Peyer's patch (tissue), 4 donors: ENCODE results near the gene CADPS2. TPM values are rescaled to one million over a fixed set of nuclear protein-coding genes. Genes with fewer than 3 reads are reported as not detected.

Source experiments
- DNase-seq, 3 donors: peaks; one replicate each; pipeline ENCODE4 v3.0.0-alpha.2; 2017 to 2019
- H3K27ac ChIP-seq, 4 donors: fragments of 200-600 bp; sonication (generic); one replicate each; pipeline ENCODE4 v1.5.1; 2016 to 2019
- H3K27me3 ChIP-seq, 2 donors: fragments of 200-600 bp; sonication (generic); one replicate each; pipeline ENCODE4 v1.5.1; 2019
- H3K36me3 ChIP-seq, 3 donors: fragments of 200-600 bp; sonication (generic); one replicate each; pipeline ENCODE4 v1.5.1; 2016 to 2019
- H3K4me1 ChIP-seq, 4 donors: fragments of 200-600 bp; sonication (generic); one replicate each; pipeline ENCODE4 v1.5.1; 2016 to 2019
- H3K4me3 ChIP-seq, 4 donors: fragments of 200-600 bp; sonication (generic); 1 replicate in 3 of 4; 2 replicates in 1 of 4; pipeline ENCODE4 v1.5.1; 2016 to 2019; ENCODE audit warnings: mild to moderate bottlenecking in 1 of 4
- H3K9me3 ChIP-seq, 4 donors: fragments of 200-600 bp; sonication (generic); one replicate each; pipeline ENCODE4 v1.5.1; 2016 to 2019; ENCODE audit warnings: mild to moderate bottlenecking in 1 of 4
- CTCF ChIP-seq, 6 experiments: fragments of 450-650 bp in 4 of 6; fragments of 200-600 bp in 2 of 6; sonication (generic) in 1 of 6; IDR thresholded peaks; one replicate each; pipeline ENCODE4 v1.5.1; 2017 to 2019; ENCODE audit warnings: antibody characterized with exemption in 6 of 6, mild to moderate bottlenecking in 3 of 6, moderate library complexity in 1 of 6
- POLR2A ChIP-seq, 2 donors: fragments of 450-650 bp; IDR thresholded peaks; one replicate each; pipeline ENCODE4 v1.5.1; 2017; ENCODE audit warnings: antibody characterized with exemption in 2 of 2, mild to moderate bottlenecking in 2 of 2, moderate library complexity in 2 of 2
- total RNA-seq, 4 donors: library from RNA; depleted of rRNA; stranded (reverse); fragments of >200 nt; gene quantifications; one replicate each; pipeline ENCODE4 v1.1.0, GENCODE V29; 2016

CADPS2 gene
- total RNA-seq, 4 donors from 2014 or later: 11.4 to 21.5 (median 16.5) TPM

- no peak for DNase-seq
- no peak overlapping the region for H3K4me3 ChIP-seq
- no peaks in the 10 kb centered on the region for H3K36me3 ChIP-seq
- H3K4me1 ChIP-seq: peaks cover 0 to 16% (median 0%) of the 10 kb centered on the region in 4 donors
- TF ChIP-seq CTCF (IDR thresholded peaks at IDR 0.05) (no peak), POLR2A (IDR thresholded peaks at IDR 0.05) (no peak)
- H3K27me3 ChIP-seq: no peaks in the 10 kb centered on the region
- H3K27ac ChIP-seq: no peak overlapping the region
- no peaks in the 10 kb centered on the region for H3K9me3 ChIP-seq
Measured at GRCh38 chr7:122881324-122881723, 4.9 kb downstream of the CADPS2 start.

GRCh38 chr7:122869260-122869659 is 17.0 kb downstream of the CADPS2 start:
- Histone ChIP-seq H3K4me1 (no peaks in the 10 kb centered on the region), H3K27me3 (no peaks in the 10 kb centered on the region), H3K36me3 (no peaks in the 10 kb centered on the region), H3K9me3 (peaks cover 0 to 8% (median 0%) of the 10 kb centered on the region in 4 donors), H3K27ac (no peak overlapping the region), H3K4me3 (no peak overlapping the region)
- no peak for TF ChIP-seq CTCF (IDR thresholded peaks at IDR 0.05)
- TF ChIP-seq POLR2A (IDR thresholded peaks at IDR 0.05): no peak
- DNase-seq: no peak

- Histone ChIP-seq H3K27ac (no peak overlapping the region), H3K27me3 (no peaks in the 10 kb centered on the region), H3K36me3 (no peaks in the 10 kb centered on the region), H3K4me1 (no peaks in the 10 kb centered on the region), H3K9me3 (peaks cover 0 to 8% (median 0%) of the 10 kb centered on the region in 4 donors), H3K4me3 (no peak overlapping the region)
- no peak for TF ChIP-seq POLR2A (IDR thresholded peaks at IDR 0.05)
- TF ChIP-seq CTCF (IDR thresholded peaks at IDR 0.05): no peak
- no peak for DNase-seq
Measured at GRCh38 chr7:122867471-122867980, 18.7 kb downstream of the CADPS2 start.

GRCh38 chr7:122864838-122865237 is 21.4 kb downstream of the CADPS2 start:
- no peaks in the 10 kb centered on the region for H3K27me3 ChIP-seq
- peaks cover 0 to 8% (median 0%) of the 10 kb centered on the region in 4 donors for H3K9me3 ChIP-seq
- TF ChIP-seq CTCF (IDR thresholded peaks at IDR 0.05) (no peak), POLR2A (IDR thresholded peaks at IDR 0.05) (no peak)
- H3K36me3 ChIP-seq: no peaks in the 10 kb centered on the region
- H3K27ac ChIP-seq: no peak overlapping the region
- DNase-seq: no peak
- no peak overlapping the region for H3K4me3 ChIP-seq
- H3K4me1 ChIP-seq: no peaks in the 10 kb centered on the region

- H3K36me3 ChIP-seq: no peaks in the 10 kb centered on the region
- no peak overlapping the region for H3K27ac ChIP-seq
- DNase-seq: no peak
- H3K9me3 ChIP-seq: peaks cover 0 to under 1% (median 0%) of the 10 kb centered on the region in 4 donors
- H3K27me3 ChIP-seq: no peaks in the 10 kb centered on the region
- no peaks in the 10 kb centered on the region for H3K4me1 ChIP-seq
- no peak overlapping the region for H3K4me3 ChIP-seq
- TF ChIP-seq POLR2A (IDR thresholded peaks at IDR 0.05) (no peak), CTCF (IDR thresholded peaks at IDR 0.05) (no peak)
Measured at GRCh38 chr7:122864016-122864415, 22.2 kb downstream of the CADPS2 start.

- TF ChIP-seq POLR2A (IDR thresholded peaks at IDR 0.05) (no peak), CTCF (IDR thresholded peaks at IDR 0.05) (no peak)
- Histone ChIP-seq H3K27me3 (no peaks in the 10 kb centered on the region), H3K9me3 (no peaks in the 10 kb centered on the region), H3K27ac (no peak overlapping the region), H3K36me3 (no peaks in the 10 kb centered on the region), H3K4me1 (no peaks in the 10 kb centered on the region), H3K4me3 (no peak overlapping the region)
- DNase-seq: no peak
Measured at GRCh38 chr7:122858320-122858719, 27.9 kb downstream of the CADPS2 start.
